GM21528 (cell line): ENCODE measurements around the gene DENND6A.
"Not testable (repeated sequence)": the region's sequence is repeated elsewhere in the genome, so short reads cannot be mapped to it uniquely, and the experiment has no call there.

Experiments used
- ATAC-seq: cut with Tn5 transposase; IDR thresholded peaks from one replicate; pipeline ENCODE4 v1.9.1; 2021; ENCODE audit warnings: mild to moderate bottlenecking, moderate library complexity; ENCODE audit not compliant: unreplicated experiment, low FRiP score

The DENND6A gene

GRCh38 chr3:57696801-57697321, 4.0 kb upstream of the DENND6A start:
- ATAC-seq = no peak

GRCh38 chr3:57694146-57694545, 1.3 kb upstream of the DENND6A start:
- ATAC-seq = no peak

DNA sequence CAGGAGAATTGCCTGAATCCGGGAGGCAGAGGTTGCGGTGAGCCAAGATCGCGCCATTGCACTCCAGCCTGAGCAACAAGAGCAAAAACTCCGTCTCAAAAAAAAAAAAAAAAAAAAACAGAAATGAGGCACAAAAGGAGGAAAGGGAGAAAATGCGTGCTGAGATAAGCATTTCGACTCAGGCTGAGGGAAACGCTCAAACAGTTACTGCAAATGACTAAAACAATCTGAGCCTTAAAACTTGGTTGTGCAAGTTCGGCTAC, 813 bp downstream of the DENND6A start:
- ATAC-seq = not testable (repeated sequence)

GRCh38 chr3:57691411-57692132, 1.3 kb downstream of the DENND6A start:
- ATAC-seq = no peak

- ATAC-seq = no peak
Measured at GRCh38 chr3:57689367-57690053, 3.4 kb downstream of the DENND6A start.

DNA sequence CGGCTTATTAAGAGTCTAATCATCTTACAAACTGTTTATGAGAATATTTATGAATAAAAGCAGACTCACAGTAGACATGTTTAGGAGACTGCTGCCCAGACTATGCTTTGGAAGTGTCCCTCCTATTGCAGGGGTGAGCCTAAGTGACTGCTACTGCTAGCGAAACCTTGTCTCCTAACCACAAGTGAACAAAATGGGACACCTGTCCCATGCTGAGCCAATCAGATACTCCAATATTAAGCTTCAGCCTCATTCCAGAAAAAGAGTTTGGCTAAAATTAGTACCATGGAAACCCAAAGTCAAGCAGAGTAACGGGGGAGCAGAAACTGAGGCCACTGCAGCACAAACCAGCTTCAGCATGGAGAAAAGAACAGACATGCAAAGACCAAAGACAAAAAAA, 4.6 kb downstream of the DENND6A start:
- no peak for ATAC-seq

DNA sequence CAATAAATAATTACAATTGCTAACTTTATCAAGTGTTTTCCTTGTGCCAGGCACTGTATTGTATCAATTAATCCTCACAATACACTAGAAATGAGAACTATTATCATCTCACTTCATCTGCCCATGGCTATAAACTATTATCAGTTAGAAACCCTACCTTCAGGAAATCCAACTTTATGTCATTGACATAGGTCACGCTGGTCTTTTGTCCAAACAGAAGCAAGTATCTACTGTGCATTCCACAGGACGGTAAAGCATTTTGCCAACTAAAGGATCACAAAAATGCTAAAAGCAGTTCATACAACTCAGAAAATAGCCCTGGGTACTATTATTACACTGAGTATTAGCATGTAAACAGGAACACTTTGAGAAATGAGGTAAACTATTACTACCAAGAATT, 9.6 kb downstream of the DENND6A start:
- ATAC-seq = no peak

DNA sequence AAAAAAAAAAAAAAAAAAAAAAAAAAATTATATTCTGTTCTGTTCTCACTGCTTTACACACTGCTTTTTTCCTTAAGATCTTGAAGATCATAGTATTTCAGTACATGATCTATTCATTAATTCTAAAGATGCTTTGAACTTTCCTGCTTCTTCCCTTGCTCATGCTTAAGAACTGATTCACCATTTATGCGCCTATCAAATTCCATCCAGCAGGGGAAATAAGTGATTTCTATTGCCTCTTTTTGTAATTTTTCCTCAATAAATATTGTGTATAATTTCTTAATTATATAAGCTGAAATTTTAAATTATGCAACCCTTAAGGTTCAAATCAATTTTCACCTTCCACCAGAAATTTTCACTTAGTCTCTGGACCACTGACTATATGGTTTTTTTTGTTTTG, 10.6 kb downstream of the DENND6A start:
- ATAC-seq = no peak

GRCh38 chr3:57681691-57682090, 11.2 kb downstream of the DENND6A start:
- no peak for ATAC-seq

GRCh38 chr3:57680046-57680445, 12.8 kb downstream of the DENND6A start:
- ATAC-seq = no peak

GRCh38 chr3:57675530-57675929, 17.3 kb downstream of the DENND6A start:
- ATAC-seq = no peak

DNA sequence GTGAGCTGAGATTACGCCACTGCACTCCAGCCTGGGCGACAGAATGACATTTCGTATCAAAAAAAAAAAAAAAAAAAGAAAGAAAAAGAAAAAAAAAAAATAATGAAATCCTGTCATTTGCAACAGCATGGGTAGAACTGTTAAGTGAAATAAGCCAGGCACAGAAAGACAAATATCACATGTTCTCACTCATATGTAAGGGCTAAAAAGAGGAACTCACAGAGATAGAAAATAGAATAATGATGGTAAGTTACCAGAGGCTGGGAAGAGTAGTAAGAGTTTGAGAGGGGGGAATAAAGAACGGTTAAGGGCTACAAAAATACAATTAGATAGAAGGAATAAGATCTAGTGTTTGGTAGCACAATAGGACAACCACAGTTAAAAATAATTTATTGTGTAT, 19.7 kb downstream of the DENND6A start:
- no peak for ATAC-seq

DNA sequence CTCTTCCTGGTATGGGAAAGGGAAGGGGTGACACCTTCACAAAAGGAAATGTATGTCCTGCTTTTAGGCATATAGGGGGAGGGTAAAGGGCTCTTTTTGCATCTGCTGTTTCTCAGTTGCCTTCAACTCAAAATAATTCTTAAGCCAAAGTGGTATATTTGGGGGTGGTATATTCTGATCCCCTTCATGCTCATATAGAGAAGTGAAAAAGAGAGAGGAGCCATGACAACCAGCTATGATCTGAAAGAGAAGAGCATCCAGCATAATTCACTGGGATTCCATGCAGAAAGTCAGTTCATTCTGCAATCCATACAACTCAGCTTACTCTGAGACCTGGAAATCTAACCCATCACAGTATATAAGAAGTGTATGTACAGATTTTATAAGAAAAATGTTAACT, 22.3 kb downstream of the DENND6A start:
- no peak for ATAC-seq

DNA sequence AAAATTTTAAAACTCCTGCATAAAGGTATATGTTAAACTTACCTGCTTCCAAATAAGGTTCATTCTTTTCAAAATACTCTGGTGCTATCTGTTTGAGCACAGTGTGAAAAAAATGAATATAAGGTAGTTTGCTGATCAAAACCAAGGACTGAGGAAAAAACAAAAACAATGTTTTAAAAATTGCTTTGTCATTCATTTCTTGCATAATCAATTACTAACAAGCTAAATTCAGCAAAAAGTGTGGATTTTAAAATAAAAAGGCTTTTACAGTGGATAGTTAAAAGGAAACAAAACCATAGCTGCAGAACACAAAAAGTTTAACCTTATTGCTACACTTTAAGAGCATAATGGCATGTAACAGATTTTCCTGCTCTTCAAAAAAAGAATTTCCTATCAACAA, 31.5 kb downstream of the DENND6A start:
- no peak for ATAC-seq

- ATAC-seq = no peak
Measured at GRCh38 chr3:57659806-57660439, 33.0 kb downstream of the DENND6A start.

DNA sequence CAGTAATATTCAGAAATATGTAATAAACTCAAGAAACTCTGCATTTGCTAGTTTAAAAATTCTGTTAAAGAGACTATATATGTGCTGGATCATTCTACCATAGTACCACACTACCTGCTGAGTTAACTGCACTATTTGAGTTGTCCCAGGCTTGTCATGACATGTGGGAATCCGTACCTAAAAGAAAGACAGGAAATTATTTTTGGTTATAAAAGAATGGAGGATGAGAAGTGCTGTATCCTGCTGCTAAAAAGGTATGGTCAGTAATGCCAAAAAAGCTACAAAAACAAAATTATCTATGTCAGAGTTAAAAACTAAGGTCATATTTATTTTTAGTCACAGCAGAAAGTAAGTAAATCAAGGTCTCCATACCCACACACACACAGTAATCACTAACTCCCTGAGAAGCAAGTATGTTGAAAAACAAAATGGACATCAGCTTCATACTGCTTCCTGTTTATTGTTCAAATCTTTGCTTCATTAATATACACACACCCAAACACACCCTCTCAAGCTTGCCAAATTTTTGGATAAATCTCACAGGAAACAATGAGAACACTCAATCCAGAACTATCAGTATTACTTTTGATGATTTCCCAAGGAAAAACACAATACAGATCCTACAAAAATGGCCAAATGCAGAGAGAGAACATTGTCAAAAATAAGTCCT, 33.7 kb downstream of the DENND6A start:
- ATAC-seq = no peak

DNA sequence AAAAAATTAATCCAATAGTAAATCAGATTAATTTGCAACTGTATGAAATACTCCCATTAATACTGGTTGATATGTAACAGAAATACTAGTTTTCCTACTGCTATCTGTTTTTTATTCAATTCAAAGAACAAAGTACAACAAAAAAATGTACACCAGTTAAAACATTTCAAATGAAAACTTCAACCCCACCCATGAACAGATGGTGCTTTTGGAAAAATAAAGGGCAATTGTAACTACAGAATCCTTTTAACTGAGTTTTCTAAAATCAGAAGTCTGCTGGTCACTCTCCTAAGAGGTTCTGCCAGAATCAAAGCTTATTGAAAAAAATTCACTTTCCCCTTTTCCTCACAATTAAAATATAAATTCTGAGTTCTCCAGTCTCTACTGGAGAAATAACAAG, 34.3 kb downstream of the DENND6A start:
- ATAC-seq = no peak

- ATAC-seq = no peak
Measured at GRCh38 chr3:57655727-57656126, 37.1 kb downstream of the DENND6A start.

DNA sequence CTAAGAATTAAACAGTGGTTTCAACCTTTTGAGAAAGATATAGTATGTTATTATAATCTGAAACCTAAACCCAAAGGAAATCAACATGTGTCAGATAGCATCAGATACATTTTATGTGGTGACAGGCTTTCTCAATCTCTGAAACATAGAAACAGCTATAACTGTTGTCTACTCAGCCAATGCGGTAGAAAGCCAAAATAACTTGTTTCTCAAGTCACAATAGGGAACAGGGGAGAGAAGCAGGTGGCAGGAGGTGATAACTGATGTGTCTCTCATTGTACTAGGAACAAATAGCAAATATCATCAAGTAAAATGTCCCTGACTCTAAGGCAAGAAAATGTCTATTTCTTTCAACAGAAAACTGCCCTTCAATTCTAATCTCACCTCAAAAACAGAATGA, 38.6 kb downstream of the DENND6A start:
- no peak for ATAC-seq

- ATAC-seq = no peak
Measured at GRCh38 chr3:57652203-57652602, 40.7 kb downstream of the DENND6A start.

- ATAC-seq = no peak
Measured at GRCh38 chr3:57647292-57647940, 45.5 kb downstream of the DENND6A start.
